DND-41 (cell line): ENCODE results near the gene MIGA1.

ENCODE experiments used
- EZH2 ChIP-seq: IDR thresholded peaks from 3 replicates; pipeline ENCODE4 v1.6.1; 2012; ENCODE audit warnings: borderline replicate concordance, low read depth, mild to moderate bottlenecking, moderate library complexity, low read length, inconsistent platforms; ENCODE audit not compliant: severe bottlenecking
- TF ChIP-seq, protein P1 (sequence below): IDR thresholded peaks from 2 replicates; pipeline ENCODE4 v1.5.1; 2012; ENCODE audit warnings: borderline replicate concordance, low read length, moderate library complexity, mild to moderate bottlenecking; ENCODE audit not compliant: poor library complexity, severe bottlenecking; ENCODE audit errors: extremely low read depth

DNA sequence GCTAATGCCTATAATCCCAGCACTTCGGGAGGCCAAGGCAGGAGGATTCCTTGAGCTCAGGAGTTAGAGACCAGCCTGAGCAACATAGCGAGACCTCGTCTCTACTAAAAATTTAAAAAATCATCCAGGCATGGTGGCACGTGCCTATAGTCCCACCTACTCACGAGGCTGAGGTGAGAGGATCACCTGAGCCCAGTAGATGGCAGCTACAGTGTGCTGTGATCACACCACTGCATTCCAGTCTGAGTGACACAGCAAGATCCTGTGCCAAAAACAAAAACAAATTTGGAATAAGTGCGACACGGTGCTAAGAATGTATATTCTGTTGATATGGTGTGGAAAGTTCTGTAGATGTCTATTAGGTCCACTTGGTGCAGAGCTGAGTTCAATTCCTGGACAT lies 34.9 kb upstream of the MIGA1 start:
- TF ChIP-seq, protein P1, sequence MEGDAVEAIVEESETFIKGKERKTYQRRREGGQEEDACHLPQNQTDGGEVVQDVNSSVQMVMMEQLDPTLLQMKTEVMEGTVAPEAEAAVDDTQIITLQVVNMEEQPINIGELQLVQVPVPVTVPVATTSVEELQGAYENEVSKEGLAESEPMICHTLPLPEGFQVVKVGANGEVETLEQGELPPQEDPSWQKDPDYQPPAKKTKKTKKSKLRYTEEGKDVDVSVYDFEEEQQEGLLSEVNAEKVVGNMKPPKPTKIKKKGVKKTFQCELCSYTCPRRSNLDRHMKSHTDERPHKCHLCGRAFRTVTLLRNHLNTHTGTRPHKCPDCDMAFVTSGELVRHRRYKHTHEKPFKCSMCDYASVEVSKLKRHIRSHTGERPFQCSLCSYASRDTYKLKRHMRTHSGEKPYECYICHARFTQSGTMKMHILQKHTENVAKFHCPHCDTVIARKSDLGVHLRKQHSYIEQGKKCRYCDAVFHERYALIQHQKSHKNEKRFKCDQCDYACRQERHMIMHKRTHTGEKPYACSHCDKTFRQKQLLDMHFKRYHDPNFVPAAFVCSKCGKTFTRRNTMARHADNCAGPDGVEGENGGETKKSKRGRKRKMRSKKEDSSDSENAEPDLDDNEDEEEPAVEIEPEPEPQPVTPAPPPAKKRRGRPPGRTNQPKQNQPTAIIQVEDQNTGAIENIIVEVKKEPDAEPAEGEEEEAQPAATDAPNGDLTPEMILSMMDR = no peak
- TF ChIP-seq EZH2 = no peak
